GM18505 (cell line): ENCODE measurements around the gene PHF21A.
A peak's percentile ranks its signal among the peaks of the same experiment; 100 is the strongest.

ENCODE experiments used
- ATAC-seq: cut with Tn5 transposase; IDR thresholded peaks from one replicate; pipeline ENCODE4 v1.9.1; 2021; ENCODE audit not compliant: unreplicated experiment
- POLR2A ChIP-seq: IDR thresholded peaks from 4 replicates; pipeline ENCODE4 v1.6.1; 2011; ENCODE audit warnings: borderline replicate concordance; ENCODE audit not compliant: insufficient read depth, insufficient read length; ENCODE audit errors: extremely low read depth

The PHF21A gene

DNA sequence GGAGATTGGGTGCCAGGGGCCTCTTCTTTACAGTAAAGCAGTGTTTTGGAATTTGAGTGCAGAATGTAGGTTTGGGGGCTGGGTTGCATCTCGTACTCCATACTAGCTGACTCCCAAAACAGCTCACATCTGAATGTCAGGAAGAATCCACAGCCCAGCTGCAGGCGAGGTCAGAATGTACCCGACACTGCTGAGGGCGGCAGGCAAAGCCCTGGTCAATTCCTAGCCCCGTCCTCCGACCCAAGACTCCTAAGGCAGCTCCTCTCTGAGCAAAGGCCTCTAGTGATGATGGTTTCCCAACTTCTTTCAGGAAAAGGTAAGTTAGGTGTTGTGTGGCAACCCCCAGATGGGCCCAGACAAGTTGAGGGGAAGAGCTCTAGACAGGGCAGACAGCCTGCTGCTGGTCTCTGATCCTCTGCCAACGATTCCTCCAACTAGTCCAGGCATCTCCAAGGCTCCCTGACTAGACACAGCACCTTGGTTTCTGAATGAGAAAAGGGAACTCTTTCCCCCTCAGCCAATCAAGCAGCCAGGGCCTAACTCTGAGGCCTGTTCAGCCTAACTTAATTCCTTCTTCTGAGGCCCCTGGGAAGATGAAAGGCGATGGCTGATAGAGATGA is 190.2 kb downstream of the PHF21A start:
- ATAC-seq: no peak
- no peak for TF ChIP-seq POLR2A

DNA sequence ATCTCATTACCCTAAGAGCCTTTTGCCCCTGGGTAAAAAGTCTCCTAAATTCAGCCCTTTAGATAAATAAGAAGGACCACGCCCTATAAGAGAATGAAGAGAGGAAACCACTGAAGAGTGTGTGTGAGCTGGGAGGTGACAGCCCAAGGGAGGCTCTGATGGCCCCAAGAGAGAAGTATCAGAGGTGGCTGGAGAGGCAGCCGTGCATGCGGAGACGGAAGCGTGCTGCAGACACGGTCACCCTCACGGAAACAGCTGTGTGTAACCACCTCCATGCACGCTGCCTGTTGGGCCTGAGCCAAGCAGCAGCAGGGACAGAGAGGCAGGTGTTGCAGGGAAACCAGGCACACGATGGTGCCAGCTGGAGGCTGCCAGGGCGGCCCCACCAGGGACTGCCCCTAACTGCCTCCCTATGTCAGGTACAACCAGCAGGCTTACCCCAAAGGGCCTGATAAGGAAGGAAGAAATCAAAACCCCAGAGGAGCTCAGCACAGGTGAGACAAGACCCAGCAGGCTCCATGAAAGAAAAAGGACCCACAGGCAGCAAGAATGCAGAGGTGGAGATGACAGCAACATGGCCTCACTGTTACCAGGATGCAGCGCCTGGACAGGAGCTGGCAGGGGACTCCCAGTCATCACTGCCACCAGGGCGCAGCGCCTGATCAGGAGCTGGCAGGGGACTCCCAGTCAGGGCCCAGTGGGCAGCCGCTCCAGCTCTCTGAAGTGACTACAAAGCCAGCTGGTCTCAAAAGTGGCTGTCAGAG is 191.0 kb downstream of the PHF21A start:
- no peak for TF ChIP-seq POLR2A

DNA sequence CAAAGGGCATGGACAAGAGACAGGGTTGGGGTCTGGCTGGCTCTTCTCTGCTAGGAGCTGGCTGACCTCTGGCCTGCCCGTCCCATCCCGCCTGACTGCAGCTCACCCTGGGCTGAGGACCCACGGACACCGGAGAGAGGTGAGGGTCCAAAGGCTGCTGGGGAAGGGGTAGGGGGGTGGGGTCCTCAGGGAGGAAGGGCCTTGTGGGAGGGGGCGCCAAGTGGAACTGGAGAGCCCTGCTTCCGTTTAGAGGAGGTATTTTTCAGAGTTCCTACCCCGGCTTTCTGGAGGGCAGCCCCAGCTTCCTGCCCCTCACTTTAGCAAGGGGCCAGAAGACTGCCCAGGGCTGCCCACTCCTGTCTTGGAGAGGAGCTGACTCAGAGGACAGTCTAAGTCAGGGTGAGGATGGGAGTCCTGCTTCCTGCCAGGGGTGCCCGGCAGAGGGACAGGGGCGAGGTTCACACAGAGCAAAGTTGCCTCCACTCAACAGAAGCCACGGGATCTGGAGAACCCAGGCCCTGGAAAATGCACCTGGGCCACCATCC is 191.7 kb downstream of the PHF21A start:
- TF ChIP-seq POLR2A: no peak
- peak; percentile 13 for ATAC-seq

More for the DNA sequence above, 191.0 kb downstream of the PHF21A start:
- peak; percentile 86 for ATAC-seq

DNA sequence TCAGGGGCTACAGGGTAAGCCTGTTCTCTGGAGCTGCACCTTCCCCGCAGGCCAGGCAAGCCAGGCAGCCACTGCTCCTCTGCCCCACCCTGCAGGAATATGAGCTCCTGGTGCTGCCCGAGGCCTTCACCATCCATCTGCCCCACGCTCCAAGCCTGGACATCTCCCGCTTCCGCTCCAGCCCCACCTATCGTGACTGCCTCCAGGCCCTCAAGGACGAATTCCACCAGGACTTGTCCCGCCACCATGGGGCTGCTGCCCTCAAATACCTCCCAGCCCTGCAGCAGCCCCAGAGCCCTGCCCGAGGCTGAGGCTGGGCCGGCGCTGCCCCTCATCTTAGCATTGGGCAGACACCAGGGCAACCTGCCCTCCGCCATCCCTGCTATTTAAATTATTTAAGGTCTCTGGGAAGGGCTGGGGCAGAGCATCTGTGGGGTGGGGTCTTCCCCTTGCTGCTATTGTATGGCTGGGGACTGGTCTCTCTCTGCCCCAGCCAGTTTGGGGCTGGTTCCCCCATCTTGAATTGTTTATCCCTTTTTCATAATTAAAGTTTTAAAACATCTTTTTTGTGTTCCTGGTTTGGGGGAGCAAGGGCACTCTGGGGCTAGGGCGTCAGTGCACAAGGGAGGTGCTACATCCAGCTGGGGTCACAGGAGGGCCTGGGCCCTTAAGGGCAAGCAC is 192.6 kb downstream of the PHF21A start:
- no peak for ATAC-seq

DNA sequence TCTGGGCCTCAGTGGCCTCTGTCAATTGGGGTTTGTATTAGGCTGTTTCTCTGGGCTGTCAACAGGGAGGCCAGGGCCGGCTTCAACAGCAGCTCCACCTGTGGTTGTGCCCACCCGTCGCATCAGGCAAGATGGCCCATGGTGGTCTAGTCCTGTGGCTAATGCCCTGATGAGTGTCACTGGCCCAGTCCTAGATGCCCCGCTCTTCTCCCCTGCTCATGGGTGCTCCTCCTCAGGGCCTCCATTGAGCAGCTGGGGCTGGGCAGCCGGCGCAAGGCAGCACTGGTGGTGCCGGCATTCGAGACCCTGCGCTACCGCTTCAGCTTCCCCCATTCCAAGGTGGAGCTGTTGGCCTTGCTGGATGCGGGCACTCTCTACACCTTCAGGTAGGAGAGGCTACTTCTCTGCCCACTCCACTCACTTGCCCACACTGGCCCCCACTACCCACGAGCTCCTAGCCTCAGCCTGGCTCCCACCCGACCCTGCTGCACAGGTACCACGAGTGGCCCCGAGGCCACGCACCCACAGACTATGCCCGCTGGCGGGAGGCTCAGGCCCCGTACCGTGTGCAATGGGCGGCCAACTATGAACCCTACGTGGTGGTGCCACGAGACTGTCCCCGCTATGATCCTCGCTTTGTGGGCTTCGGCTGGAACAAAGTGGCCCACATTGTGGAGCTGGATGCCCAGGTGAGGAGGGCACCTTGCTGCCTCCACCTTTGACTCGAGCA is 193.4 kb downstream of the PHF21A start:
- TF ChIP-seq POLR2A: no peak
- ATAC-seq: no peak

More for the DNA sequence above, 192.6 kb downstream of the PHF21A start:
- no peak for TF ChIP-seq POLR2A

DNA sequence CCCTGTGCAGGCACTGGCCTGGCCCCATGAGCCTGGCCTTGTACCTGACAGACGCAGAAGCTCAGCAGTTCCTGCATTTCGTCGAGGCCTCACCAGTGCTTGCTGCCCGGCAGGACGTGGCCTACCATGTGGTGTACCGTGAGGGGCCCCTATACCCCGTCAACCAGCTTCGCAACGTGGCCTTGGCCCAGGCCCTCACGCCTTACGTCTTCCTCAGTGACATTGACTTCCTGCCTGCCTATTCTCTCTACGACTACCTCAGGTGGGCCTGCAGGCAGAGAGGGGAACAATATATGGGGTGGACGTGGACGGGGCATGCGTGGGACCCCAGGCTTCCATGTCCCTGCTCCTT is 193.9 kb downstream of the PHF21A start:
- no peak for ATAC-seq
- no peak for TF ChIP-seq POLR2A

DNA sequence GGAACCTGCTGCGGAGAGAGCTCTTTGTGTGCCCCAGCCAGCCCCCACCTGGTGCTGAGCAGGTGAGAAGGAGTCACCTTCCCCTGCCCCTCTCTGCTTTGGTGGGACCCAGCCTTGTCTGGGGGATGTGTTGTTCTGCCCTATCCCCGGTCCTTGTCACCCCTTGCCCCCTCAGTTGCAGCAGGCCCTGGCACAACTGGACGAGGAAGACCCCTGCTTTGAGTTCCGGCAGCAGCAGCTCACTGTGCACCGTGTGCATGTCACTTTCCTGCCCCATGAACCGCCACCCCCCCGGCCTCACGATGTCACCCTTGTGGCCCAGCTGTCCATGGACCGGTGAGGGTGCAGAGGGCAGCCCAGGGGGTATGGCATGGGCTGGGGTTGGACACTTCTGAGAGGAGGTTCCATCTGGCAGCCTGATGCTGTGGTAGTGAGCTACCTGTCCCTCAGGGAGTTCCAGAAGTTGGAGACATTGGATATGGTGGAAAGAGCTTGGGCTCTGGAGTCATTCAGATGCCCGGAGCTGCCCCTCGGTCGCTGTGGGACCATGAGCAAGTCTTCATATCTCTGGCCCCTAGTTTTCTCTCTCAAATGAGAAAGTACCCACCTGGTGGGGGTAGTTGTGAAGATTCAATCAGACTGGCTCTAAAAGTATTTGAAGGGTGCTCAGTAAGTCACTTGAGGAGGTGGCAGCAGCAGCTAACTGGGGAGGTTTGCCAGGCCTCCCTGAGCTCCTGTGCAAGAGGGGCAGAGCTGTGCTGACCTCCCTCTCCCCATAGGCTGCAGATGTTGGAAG is 194.5 kb downstream of the PHF21A start:
- ATAC-seq: no peak
- TF ChIP-seq POLR2A: no peak

DNA sequence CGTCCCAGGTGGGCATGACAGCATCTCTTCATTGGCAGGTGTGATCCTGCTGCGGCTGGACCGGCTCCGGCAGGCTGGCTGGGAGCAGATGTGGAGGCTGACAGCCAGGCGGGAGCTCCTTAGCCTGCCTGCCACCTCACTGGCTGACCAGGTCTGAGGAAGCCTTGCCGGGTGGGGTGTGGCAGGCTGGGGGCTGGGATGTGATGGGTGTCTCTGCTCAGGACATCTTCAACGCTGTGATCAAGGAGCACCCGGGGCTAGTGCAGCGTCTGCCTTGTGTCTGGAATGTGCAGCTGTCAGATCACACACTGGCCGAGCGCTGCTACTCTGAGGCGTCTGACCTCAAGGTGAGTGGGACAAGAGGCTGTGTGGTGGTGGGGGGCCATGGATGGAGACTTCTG is 195.3 kb downstream of the PHF21A start:
- TF ChIP-seq POLR2A: no peak

DNA sequence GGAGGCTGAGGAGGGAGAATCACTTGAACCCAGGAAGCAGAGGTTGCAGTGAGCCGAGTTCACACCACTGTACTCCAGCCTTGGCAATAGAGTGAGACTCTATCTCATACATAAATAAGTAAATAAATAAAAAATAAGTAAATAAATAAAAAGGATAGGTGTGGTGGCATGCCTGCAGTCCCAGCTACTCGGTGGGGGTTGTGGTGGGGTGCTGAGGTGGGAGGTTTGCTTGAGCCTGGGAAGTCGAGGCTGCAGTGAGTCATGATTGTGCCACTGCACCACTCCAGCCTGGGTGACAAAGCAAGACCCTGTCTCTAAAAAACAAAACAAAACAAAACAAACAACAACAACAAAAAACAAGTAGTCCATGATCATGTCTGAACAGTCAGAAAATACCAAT is 195.7 kb downstream of the PHF21A start:
- no peak for ATAC-seq
- no peak for TF ChIP-seq POLR2A

More for the DNA sequence above, 195.3 kb downstream of the PHF21A start:
- no peak for ATAC-seq

DNA sequence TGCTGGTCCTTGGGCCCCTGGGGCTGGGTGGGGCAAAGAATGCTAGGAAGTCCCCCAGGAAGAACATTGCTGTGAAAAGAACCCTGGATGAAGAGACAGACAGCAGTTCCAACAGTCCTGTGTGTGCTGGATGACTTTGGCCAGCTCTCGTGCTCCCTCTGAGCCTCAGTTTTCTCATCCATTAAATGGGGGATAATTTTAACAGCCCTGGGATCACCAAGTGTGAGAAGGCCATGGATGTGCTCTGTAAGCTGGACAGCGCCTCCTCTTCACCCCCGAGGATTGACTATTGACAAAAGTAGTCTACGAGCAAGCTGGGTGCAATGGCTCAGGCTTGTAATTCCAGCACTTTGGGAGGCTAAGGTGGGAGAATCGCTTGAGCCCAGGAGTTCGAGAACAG is 196.3 kb downstream of the PHF21A start:
- TF ChIP-seq POLR2A: no peak
- ATAC-seq: no peak

DNA sequence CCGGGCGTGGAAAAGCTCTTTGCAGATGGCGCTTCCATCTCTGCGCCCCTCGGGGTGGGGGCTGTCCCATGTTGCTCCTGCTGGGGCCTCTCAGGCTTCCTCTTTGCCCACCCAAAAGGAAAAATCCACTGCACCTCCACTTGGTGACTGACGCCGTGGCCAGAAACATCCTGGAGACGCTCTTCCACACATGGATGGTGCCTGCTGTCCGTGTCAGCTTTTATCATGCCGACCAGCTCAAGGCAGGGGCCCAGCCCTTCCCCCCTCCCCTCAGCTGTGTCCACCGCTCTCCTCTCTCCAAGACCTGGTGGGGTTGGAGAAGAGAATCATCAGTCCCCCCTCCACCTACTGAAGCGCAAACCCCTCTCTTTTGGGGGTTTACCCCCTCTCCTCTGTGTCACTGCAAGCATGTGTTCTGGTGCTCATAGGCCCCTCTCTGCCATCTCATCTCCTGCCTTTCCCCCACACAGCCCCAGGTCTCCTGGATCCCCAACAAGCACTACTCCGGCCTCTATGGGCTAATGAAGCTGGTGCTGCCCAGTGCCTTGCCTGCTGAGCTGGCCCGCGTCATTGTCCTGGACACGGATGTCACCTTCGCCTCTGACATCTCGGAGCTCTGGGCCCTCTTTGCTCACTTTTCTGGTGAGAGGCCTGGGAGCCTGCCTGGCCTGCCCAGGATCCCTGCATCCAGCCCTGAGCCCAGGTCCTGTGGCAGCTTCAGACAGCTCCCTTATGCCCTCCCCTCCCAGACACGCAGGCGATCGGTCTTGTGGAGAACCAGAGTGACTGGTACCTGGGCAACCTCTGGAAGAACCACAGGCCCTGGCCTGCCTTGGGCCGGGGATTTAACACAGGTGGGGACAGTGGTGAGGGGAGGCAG is 197.0 kb downstream of the PHF21A start:
- ATAC-seq: no peak
- no peak for TF ChIP-seq POLR2A
